ENCODE data around the gene INTS13. TPM values are rescaled to one million over a fixed set of nuclear protein-coding genes. Genes with fewer than 3 reads are reported as not detected.
A peak's percentile ranks its signal among the peaks of the same experiment; 100 is the strongest.

The INTS13 gene
- total and polyA plus RNA-seq, 2 of the 4 experiments (the other 2 are of a cell fraction) = 9.9 to 31.9 TPM

- Histone ChIP-seq H2BK5ac (ENCODE audit: low read depth, low read length, poor library complexity, severe bottlenecking) (no peak overlapping the region), H3K27ac (ENCODE audit: insufficient read depth, low read length) (peak overlapping the region; percentile 92; the same call in 1 of the 2 replicates), H4K91ac (ENCODE audit: insufficient read depth, low read depth, low read length) (no peak overlapping the region), H3K14ac (replicated peaks; ENCODE audit: low read depth, low read length) (no peak overlapping the region), H2AK9ac (replicated peaks; ENCODE audit: low read depth, low read length, poor library complexity) (no peak overlapping the region), H3K36me3 (ENCODE audit: control insufficient read depth, insufficient read depth, low read length) (no peaks in the 10 kb centered on the region), H3K23ac (ENCODE audit: low read depth, low read length) (peak overlapping the region; percentile 96), H4K8ac (ENCODE audit: low read depth in 2 of 2, low read length in 2 of 2) (no peak overlapping the region), H2BK20ac (ENCODE audit: low read depth, low read length) (no peak overlapping the region), H3K9me3 (ENCODE audit: control insufficient read depth, insufficient read depth, low read length) (no peaks in the 10 kb centered on the region), H3K9ac (ENCODE audit: low read depth, low read length) (peak overlapping the region; percentile 92), H3K56ac (ENCODE audit: extremely low read depth, insufficient read depth, low read length) (peak overlapping the region; percentile 78; the same call in 1 of the 2 replicates), H4K5ac (ENCODE audit: low read depth, low read length) (no peak overlapping the region), H3K4me1 (ENCODE audit: control insufficient read depth, insufficient read depth, low read length) (peaks cover 2% of the 10 kb centered on the region), H2BK15ac (ENCODE audit: low read depth, low read length) (no peak overlapping the region), H2BK120ac (ENCODE audit: low read depth, low read length) (no peak overlapping the region), H4K20me1 (ENCODE audit: insufficient read depth, low read length) (peaks cover 22% of the 10 kb centered on the region; the same call in 1 of the 2 replicates), H3K18ac (ENCODE audit: low read depth, low read length) (no peak overlapping the region), H3K4ac (ENCODE audit: low read depth, low read length) (no peak overlapping the region), H3K27me3 (ENCODE audit: control insufficient read depth, insufficient read depth, low read length) (no peaks in the 10 kb centered on the region), H3K4me2 (ENCODE audit: low read depth, low read length) (peak overlapping the region; percentile 99), H3K4me3 (ENCODE audit: insufficient read depth, low read depth, low read length) (peak overlapping the region; percentile 89), H3K79me1 (ENCODE audit: low read depth in 1 of 2, low read length in 2 of 2) (peaks cover 7 to 52% of the 10 kb centered on the region in 2 experiments), H3K9me1 (ENCODE audit: insufficient read depth, low read length) (no peaks in the 10 kb centered on the region; the same call in 1 of the 2 replicates), H2AK5ac (ENCODE audit: low read depth, low read length) (no peak overlapping the region), H2AFZ (replicated peaks; ENCODE audit: low read length, poor library complexity) (no peak overlapping the region)
- POLR2A ChIA-PET (ENCODE audit: unreplicated experiment) = no interaction called here
- dilution Hi-C loops (cut with HindIII; ENCODE audit: low sequenced_read_pairs, unreplicated experiment) = no loop called here
- intact Hi-C loops (cut with micrococcal nuclease) = loop anchor here (5.0 kb wide), 1 partner anchor 73 kb away; the partner anchor contains the start of gene TM7SF3
- CTCF ChIA-PET = no interaction called here
- in situ Hi-C loops (cut with MboI; ENCODE audit: low sequenced_read_pairs) = no loop called here
- DNase-seq (peak; percentile 31), ATAC-seq (ENCODE audit: low read depth) (no peak)
- WGBS, 2 experiments (ENCODE audit: extremely low coverage in 2 of 2, insufficient read length in 1 of 2) = 0% methylated on average over 4 of the region's 9 CpGs; no CpG with 5 or more reads in 1 of the 2 experiments
- TF ChIP-seq MAFK (IDR thresholded peaks at IDR 0.05; ENCODE audit: low read depth, low read length) (0 out of 2 replicates have a peak, but pooled peaks have one; percentile 13), MXI1 (IDR thresholded peaks at IDR 0.05; ENCODE audit: borderline replicate concordance, low read depth, low read length) (peak; percentile 64; the same call in 1 of the 2 replicates), RCOR1 (IDR thresholded peaks at IDR 0.05; ENCODE audit: insufficient replicate concordance, low read length) (no peak), POLR2A (IDR thresholded peaks at IDR 0.05; ENCODE audit: low read depth, low read length) (no peak), USF2 (IDR thresholded peaks at IDR 0.05; ENCODE audit: low read depth, low read length) (no peak), BHLHE40 (IDR thresholded peaks at IDR 0.05; ENCODE audit: low read depth, low read length) (no peak), CTCF (conservative IDR thresholded peaks at IDR 0.05; ENCODE audit: low read depth, low read length) (no peak), NFE2L2 (IDR thresholded peaks at IDR 0.05; ENCODE audit: low read depth, low read length) (no peak), CEBPB (IDR thresholded peaks at IDR 0.05; ENCODE audit: low read depth, low read length) (no peak), SMC3 (IDR thresholded peaks at IDR 0.05; ENCODE audit: low read depth, low read length) (no peak), ELK1 (IDR thresholded peaks at IDR 0.05; ENCODE audit: borderline replicate concordance, low read depth, low read length) (no peak)
- BruUV-seq (replicated peaks) = TSS peak; percentile 60
These were observed 1.5 kb upstream of the INTS13 start for GRCh38 chr12:26939192-26939832.

All from IMR-90 (cell line).